ENCODE results near the gene CD300LG.
A peak's percentile ranks its signal among the peaks of the same experiment; 100 is the strongest.

The CD300LG gene

GRCh38 chr17:43873815-43874214 lies 26.8 kb downstream of the CD300LG start:
- H3K27ac ChIP-seq: no peak overlapping the region

DNA sequence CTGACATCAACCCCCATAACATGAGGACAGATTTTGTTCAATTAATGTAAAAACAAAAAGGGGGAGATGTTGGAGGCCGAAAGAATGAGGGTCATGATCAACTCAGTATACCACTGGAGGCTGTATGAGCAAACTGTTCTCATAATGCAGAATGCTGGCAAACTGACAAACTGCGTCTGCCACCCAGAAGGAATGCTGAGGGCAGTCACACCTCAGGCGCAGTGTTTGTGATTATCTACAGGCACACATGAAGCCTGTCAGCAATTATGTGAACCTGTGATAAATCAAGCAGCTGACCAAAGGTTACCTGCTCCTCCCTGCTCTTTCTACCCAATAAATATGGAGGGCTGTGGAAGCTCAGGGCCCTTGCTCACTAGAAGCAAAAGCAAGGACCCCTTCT lies 27.3 kb downstream of the CD300LG start:
- H3K27ac ChIP-seq: no peak overlapping the region

More at GRCh38 chr17:43873815-43874214, 26.8 kb downstream of the CD300LG start:
- TF ChIP-seq ZFX (IDR thresholded peaks at IDR 0.05; ENCODE audit: borderline replicate concordance): no peak
- no peak for TF ChIP-seq CTCF (IDR thresholded peaks at IDR 0.05)

DNA sequence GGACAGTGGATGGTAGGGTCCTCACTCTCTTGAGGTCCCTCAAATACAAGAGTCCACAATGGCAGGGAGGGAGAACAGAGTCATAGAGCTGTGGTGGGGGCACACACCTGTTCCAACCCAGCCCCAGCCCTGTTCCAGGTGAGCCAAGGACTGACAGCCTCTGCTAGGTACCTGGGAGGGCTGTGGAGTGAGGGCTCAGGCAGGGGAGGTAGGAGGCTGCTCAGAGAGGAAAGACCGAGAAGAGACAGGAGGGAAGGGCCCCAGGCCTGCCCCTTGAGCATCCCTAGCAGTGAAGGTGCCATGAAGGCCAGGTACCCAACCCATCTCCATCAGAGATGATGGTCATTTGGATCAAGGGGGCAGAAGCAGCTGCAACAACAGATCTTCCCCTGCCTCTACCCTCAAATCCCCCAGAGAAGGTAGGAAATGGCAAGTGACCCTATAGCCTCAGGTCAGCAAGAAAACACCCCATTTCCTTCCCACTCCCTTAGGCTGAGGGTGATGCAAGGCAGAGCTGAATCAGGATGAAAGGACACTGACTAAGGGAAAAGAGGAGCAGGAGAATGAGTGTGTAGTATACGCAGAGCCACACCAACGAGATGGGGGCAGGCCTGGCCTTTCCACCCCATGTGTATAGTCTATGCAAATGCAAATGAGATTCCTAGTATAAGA lies 28.6 kb downstream of the CD300LG start:
- H3K27ac ChIP-seq: no peak overlapping the region
- no peak for TF ChIP-seq CTCF (IDR thresholded peaks at IDR 0.05)
- no peak for TF ChIP-seq ZFX (IDR thresholded peaks at IDR 0.05; ENCODE audit: borderline replicate concordance)

More for the DNA sequence above, 27.3 kb downstream of the CD300LG start:
- TF ChIP-seq CTCF (IDR thresholded peaks at IDR 0.05) (no peak), ZFX (IDR thresholded peaks at IDR 0.05; ENCODE audit: borderline replicate concordance) (no peak)

DNA sequence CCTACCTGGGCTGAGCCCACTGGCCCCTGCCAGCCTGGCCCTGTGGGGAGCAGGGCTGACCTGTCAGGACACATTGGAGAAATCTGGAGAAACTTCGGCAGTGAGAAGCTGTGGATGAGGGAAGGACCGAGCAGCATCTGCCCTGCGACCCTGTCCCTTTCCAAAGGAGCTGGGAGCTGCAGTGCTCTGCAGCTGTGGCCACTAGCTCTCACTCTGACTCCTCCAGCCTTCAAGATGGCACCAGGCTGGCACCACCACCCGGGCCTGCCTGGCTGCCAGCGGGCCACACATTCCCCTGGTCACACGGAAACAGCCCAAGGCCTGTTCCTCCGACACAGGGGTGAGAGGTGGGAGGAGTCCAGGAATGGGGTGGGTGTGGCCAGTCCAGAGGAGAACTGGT lies 30.1 kb downstream of the CD300LG start:
- TF ChIP-seq ZFX (IDR thresholded peaks at IDR 0.05; ENCODE audit: borderline replicate concordance) (no peak), CTCF (IDR thresholded peaks at IDR 0.05) (no peak)
- H3K27ac ChIP-seq: no peak overlapping the region

DNA sequence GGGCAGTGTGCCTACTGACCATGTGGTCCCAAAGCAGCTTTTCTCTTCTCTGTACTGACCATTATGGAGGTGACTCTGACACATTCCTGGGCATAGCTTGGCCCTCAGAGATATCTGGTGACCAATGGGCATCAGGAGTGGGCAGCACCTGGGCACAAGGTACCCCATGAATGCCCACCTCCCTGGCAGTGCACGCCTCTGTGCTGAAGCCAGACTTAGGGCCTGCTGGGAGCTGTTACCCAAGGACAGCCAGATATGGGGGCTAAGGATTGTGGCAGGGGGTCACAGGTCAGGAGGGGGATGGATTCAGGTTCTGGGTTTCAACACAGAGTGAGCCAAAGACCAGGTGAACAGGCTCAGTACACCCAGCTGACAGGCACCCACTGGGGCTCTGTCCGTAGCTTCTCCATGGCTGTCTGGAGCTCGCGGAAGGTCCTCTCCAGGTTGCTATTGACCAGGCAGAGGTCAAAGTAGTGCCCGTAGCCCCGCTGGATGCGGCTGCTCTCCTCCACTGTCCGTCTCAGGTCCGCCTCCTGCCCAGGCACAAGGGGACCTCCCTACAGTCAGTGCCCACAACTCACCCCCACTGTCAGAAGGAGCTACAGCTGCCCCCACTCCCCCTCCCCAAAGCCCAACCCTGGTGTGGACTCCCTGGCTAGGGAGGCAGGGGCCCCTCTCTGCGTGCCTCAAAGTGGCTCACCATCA lies 30.6 kb downstream of the CD300LG start:
- no peak for TF ChIP-seq ZFX (IDR thresholded peaks at IDR 0.05; ENCODE audit: borderline replicate concordance)
- TF ChIP-seq CTCF (IDR thresholded peaks at IDR 0.05): no peak

GRCh38 chr17:43878260-43879175 lies 31.5 kb downstream of the CD300LG start:
- TF ChIP-seq CTCF (IDR thresholded peaks at IDR 0.05): peak; percentile 96
- no peak for TF ChIP-seq ZFX (IDR thresholded peaks at IDR 0.05; ENCODE audit: borderline replicate concordance)
- no peak overlapping the region for H3K27ac ChIP-seq

More for the DNA sequence above, 30.6 kb downstream of the CD300LG start:
- no peak overlapping the region for H3K27ac ChIP-seq

All from 22Rv1 (cell line).